Hepatocyte (in vitro differentiated cells): ENCODE measurements around the gene TEX13A.

Experiments used
- CTCF ChIP-seq: fragments of 200-600 bp; sonication (generic); IDR thresholded peaks from 2 replicates; pipeline ENCODE4 v1.5.1; 2016; ENCODE audit warnings: antibody characterized with exemption, mild to moderate bottlenecking; ENCODE audit not compliant: poor library complexity
- EZH2 ChIP-seq: fragments of 200-600 bp; sonication (generic); IDR thresholded peaks from 2 replicates; pipeline ENCODE4 v1.6.1; 2016; ENCODE audit warnings: antibody characterized with exemption, mild to moderate bottlenecking, borderline replicate concordance

GRCh38 chrX:105265093-105265492 lies 44.6 kb upstream of the TEX13A start:
- TF ChIP-seq CTCF (no peak), EZH2 (no peak)
